NCI-H69 (cell line): Measurements from ENCODE around the gene B4GALT6.

Experiments used
- DNase-seq: peaks from one replicate; lab custom pipeline; 2025; lab: John Stamatoyannopoulos, UW

B4GALT6 gene

GRCh38 chr18:31595121-31595771 lies 89.1 kb downstream of the B4GALT6 start:
- no peak for DNase-seq

GRCh38 chr18:31592506-31593157 lies 91.7 kb downstream of the B4GALT6 start:
- peak; percentile 65 for DNase-seq

GRCh38 chr18:31591628-31592027 lies 92.8 kb downstream of the B4GALT6 start, which contains the start of gene TTR:
TTR (plus strand) TSS chr18:31591877; CDS start chr18:31591903, 26 bp downstream.
- DNase-seq = peak; percentile 53

- DNase-seq = no peak
These were observed 93.3 kb downstream of the B4GALT6 start for GRCh38 chr18:31591113-31591512.

- DNase-seq = no peak
These were observed 93.8 kb downstream of the B4GALT6 start for GRCh38 chr18:31590570-31590969.

GRCh38 chr18:31587529-31587928 lies 96.9 kb downstream of the B4GALT6 start:
- no peak for DNase-seq

- no peak for DNase-seq
These were observed 97.8 kb downstream of the B4GALT6 start for GRCh38 chr18:31586616-31587015.

GRCh38 chr18:31585991-31586390 lies 98.4 kb downstream of the B4GALT6 start:
- no peak for DNase-seq

GRCh38 chr18:31583185-31583854 lies 101.1 kb downstream of the B4GALT6 start:
- no peak for DNase-seq

GRCh38 chr18:31581498-31582197 lies 102.7 kb downstream of the B4GALT6 start:
- DNase-seq = peak; percentile 34

- no peak for DNase-seq
These were observed 105.0 kb downstream of the B4GALT6 start for GRCh38 chr18:31579375-31579774.

GRCh38 chr18:31578126-31578525 lies 106.3 kb downstream of the B4GALT6 start:
- no peak for DNase-seq

- no peak for DNase-seq
These were observed 107.2 kb downstream of the B4GALT6 start for GRCh38 chr18:31577195-31577594.

GRCh38 chr18:31576670-31577069 lies 107.7 kb downstream of the B4GALT6 start:
- peak; percentile 42 for DNase-seq

- DNase-seq = no peak
These were observed 108.7 kb downstream of the B4GALT6 start for GRCh38 chr18:31575515-31576257.

GRCh38 chr18:31574359-31574758 lies 110.0 kb downstream of the B4GALT6 start:
- DNase-seq = no peak
